Activated CD4-positive, alpha-beta T cell treated with anti-CD3 and anti-CD28 coated beads, Interleukin-10, Interleukin-2, amounts not matched to agents 100 ng/mL and 50 ng/mL, durations not matched to agents 16 hours and 8 hours (primary cell): Measurements from ENCODE around the gene ABCG2.
A peak's percentile ranks its signal among the peaks of the same experiment; 100 is the strongest.

Experiments
- DNase-seq: peaks from one replicate; pipeline ENCODE4 v3.0.0-alpha.2; 2020

ABCG2 gene

GRCh38 chr4:88062843-88063242 is 95.6 kb downstream of the ABCG2 start:
- no peak for DNase-seq

GRCh38 chr4:88062311-88062710 is 96.1 kb downstream of the ABCG2 start:
- no peak for DNase-seq

GRCh38 chr4:88060431-88060830 is 98.0 kb downstream of the ABCG2 start:
- DNase-seq, result no peak

GRCh38 chr4:88059766-88060165 is 98.7 kb downstream of the ABCG2 start:
- DNase-seq, result no peak

- DNase-seq, result no peak
Observed at GRCh38 chr4:88058295-88058694, 100.1 kb downstream of the ABCG2 start.

GRCh38 chr4:88054901-88055300 is 103.5 kb downstream of the ABCG2 start:
- peak; percentile 8 for DNase-seq

GRCh38 chr4:88054229-88054628 is 104.2 kb downstream of the ABCG2 start:
- no peak for DNase-seq

GRCh38 chr4:88045021-88045420 is 113.4 kb downstream of the ABCG2 start:
- DNase-seq, result no peak

- DNase-seq, result no peak
Observed at GRCh38 chr4:88043586-88044340, 114.7 kb downstream of the ABCG2 start.

- no peak for DNase-seq
Observed at GRCh38 chr4:88043001-88043400, 115.4 kb downstream of the ABCG2 start.

- DNase-seq, result no peak
Observed at GRCh38 chr4:88041626-88042025, 116.8 kb downstream of the ABCG2 start.

- DNase-seq, result no peak
Observed at GRCh38 chr4:88040707-88041106, 117.7 kb downstream of the ABCG2 start.
